HepG2 (cell line): ENCODE results near the gene TGM1. TPM values are rescaled to one million over a fixed set of nuclear protein-coding genes. Genes with fewer than 3 reads are reported as not detected.

Source experiments
- FOXA3 ChIP-seq: IDR thresholded peaks from 2 replicates; pipeline ENCODE4 v1.6.1; 2016; ENCODE audit warnings: missing genetic modification reagents, missing compliant biosample characterization
- HIC2 ChIP-seq: sonication (generic); formaldehyde crosslinking; IDR thresholded peaks from 2 replicates; pipeline ENCODE4 v1.9.0; 2022; ENCODE audit warnings: low read depth, missing genetic modification reagents
- HNRNPUL1 ChIP-seq: fragments of 200-400 bp; formaldehyde crosslinking; IDR thresholded peaks from 2 replicates; pipeline ENCODE4 v1.6.1; 2017; ENCODE audit warnings: low read depth, mild to moderate bottlenecking, low read length, moderate library complexity
- IRX3 ChIP-seq: sonication (generic); formaldehyde crosslinking; IDR thresholded peaks from 2 replicates; pipeline ENCODE4 v1.8.1; 2023; ENCODE audit warnings: mild to moderate bottlenecking, low read depth, missing genetic modification reagents, borderline replicate concordance
- KDM4B ChIP-seq: sonication (generic); formaldehyde crosslinking; IDR thresholded peaks from 2 replicates; pipeline ENCODE4 v1.4.0; 2020; ENCODE audit warnings: missing genetic modification reagents
- MYPOP ChIP-seq: sonication (generic); formaldehyde crosslinking; IDR thresholded peaks from 2 replicates; pipeline ENCODE4 v1.8.1; 2023; ENCODE audit warnings: mild to moderate bottlenecking, moderate library complexity, missing genetic modification reagents
- NR3C1 ChIP-seq: sonication (generic); formaldehyde crosslinking; IDR thresholded peaks from 2 replicates; pipeline ENCODE4 v1.4.0; 2020; ENCODE audit warnings: missing genetic modification reagents
- RFX1 ChIP-seq: fragments of 450-650 bp; IDR thresholded peaks from 2 replicates; pipeline ENCODE4 v1.6.1; 2017
- ZC3H4 ChIP-seq: sonication (generic); formaldehyde crosslinking; IDR thresholded peaks from 2 replicates; pipeline ENCODE4 v1.4.0; 2020; ENCODE audit warnings: missing genetic modification reagents, borderline replicate concordance
- ZFY ChIP-seq: sonication (generic); formaldehyde crosslinking; IDR thresholded peaks from 2 replicates; pipeline ENCODE4 v1.4.0; 2020; ENCODE audit warnings: missing genetic modification reagents
- ZNF318 ChIP-seq: sonication (generic); formaldehyde crosslinking; IDR thresholded peaks from 2 replicates; pipeline ENCODE4 v1.4.0; 2020; ENCODE audit warnings: mild to moderate bottlenecking, missing genetic modification reagents
- ZNF558 ChIP-seq: sonication (generic); formaldehyde crosslinking; IDR thresholded peaks from 2 replicates; pipeline ENCODE4 v1.9.0; 2022; ENCODE audit warnings: mild to moderate bottlenecking, missing genetic modification reagents, borderline replicate concordance
- ZNF639 ChIP-seq: conservative IDR thresholded peaks from 2 replicates; pipeline ENCODE4 v1.6.1; 2018; ENCODE audit warnings: missing genetic modification reagents
- ZNF747 ChIP-seq: sonication (generic); formaldehyde crosslinking; IDR thresholded peaks from 2 replicates; pipeline ENCODE4 v1.8.1; 2023; ENCODE audit warnings: missing genetic modification reagents, mild to moderate bottlenecking, borderline replicate concordance
- ZSCAN29 ChIP-seq: sonication (generic); formaldehyde crosslinking; conservative IDR thresholded peaks from 2 replicates; pipeline ENCODE4 v1.4.0; 2020; ENCODE audit warnings: mild to moderate bottlenecking, missing genetic modification reagents
- polyA plus RNA-seq, 8 experiments: library from polyadenylated mRNA; depleted of rRNA in 3 of 8; stranded (reverse) in 7 of 8; unstranded in 1 of 8; fragments of >200 nt; fragmentation: Illumina TruSeq in 4 of 8; extraction: Trizol in 4 of 8; gene quantifications; 2 replicates each; pipeline versions ENCODE4 v1.2.1 to v1.2.3, GENCODE V29; 2011 to 2016; ENCODE audit warnings: low read depth in 4 of 8, missing spikeins in 1 of 8, mixed read lengths in 1 of 8; ENCODE audit not compliant: insufficient read depth in 1 of 8
- total RNA-seq, 5 experiments: library from RNA; depleted of rRNA; stranded (reverse); fragments of >200 nt; fragmentation: Illumina TruSeq; extraction: Trizol; gene quantifications; 2 replicates each; pipeline ENCODE4 v1.2.3, GENCODE V29; 2016; ENCODE audit warnings: low read depth in 1 of 5

TGM1 gene
- total and polyA plus RNA-seq, 2 of the 13 experiments (the other 11 are each of a cell fraction or from before 2014, with no cell fraction given) = 3.2 to 10.6 TPM

- TF ChIP-seq ZSCAN29 (CRISPR knock-in tag) (peak; percentile 96; the same call in 1 of the 2 replicates), ZNF747 (CRISPR knock-in tag) (peak; percentile 90; the same call in 1 of the 2 replicates), IRX3 (CRISPR knock-in tag) (peak; percentile 93), KDM4B (CRISPR knock-in tag) (peak; percentile 88), HIC2 (peak; percentile 89; the same call in 1 of the 2 replicates), MYPOP (CRISPR knock-in tag) (no peak), HNRNPUL1 (no peak), RFX1 (no peak), ZC3H4 (CRISPR knock-in tag) (peak; percentile 96), ZNF639 (CRISPR knock-in tag) (peak; percentile 92), NR3C1 (peak; percentile 77; the same call in 1 of the 2 replicates), ZFY (CRISPR knock-in tag) (peak; percentile 98), FOXA3 (CRISPR knock-in tag) (peak; percentile 92), ZNF318 (CRISPR knock-in tag) (peak; percentile 95), ZNF558 (CRISPR knock-in tag) (no peak)
Observed at GRCh38 chr14:24215495-24216344, 47.3 kb downstream of the TGM1 start, which contains the start of gene MDP1 (continued).
